HUDEP-2 (cell line): ENCODE results near the gene VPS9D1.
"Not testable (repeated sequence)": the region's sequence is repeated elsewhere in the genome, so short reads cannot be mapped to it uniquely, and the experiment has no call there.

Experiments used
- DNase-seq, 76 experiments: peaks; one replicate each; lab custom pipeline; 2025; ENCODE audit not compliant: unreplicated experiment in 76 of 76; lab: John Stamatoyannopoulos, UW

VPS9D1 gene

DNA sequence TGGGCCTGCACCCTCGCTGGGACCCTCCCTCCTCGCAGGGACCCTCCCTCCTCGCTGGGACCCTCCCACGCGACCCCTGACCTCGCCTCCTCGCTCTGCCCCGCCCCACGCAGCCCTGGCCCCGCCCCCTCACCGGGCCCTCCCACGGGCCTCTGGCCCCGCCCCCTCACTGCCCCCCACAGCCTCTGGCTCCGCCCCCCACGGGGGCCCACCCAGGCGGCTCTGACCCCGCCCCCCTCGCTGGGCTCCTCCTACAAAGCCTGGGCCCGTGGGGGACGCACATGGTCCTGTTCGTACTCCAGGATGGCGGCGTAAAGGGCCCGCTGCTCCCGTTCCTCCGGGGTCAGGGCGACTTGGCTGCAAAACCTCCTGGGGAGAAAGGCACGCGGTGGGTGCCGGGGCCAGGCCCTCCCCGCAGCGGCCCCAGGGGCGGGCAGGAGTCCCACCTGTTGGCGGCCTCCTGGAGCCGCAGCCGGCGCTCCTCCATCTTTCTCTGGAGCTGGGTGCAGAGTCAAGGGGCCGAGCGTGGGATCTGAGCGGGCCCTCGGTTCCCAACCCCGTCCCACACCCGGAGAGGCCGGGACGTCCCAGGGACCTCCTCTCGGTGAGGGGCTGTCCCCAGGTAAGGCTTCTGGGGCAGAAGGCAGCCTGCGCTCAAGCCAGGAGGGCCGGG, 9.0 kb downstream of the VPS9D1 start:
- DNase-seq = peak in 68 of 76 experiments; percentile 25 to 86 (median 66)

- DNase-seq = no peak
Measured at GRCh38 chr16:89710709-89711564, 9.8 kb downstream of the VPS9D1 start.

GRCh38 chr16:89709716-89710432, 10.8 kb downstream of the VPS9D1 start:
- peak in 4 of 76 experiments; percentile 10 to 39 (median 23) for DNase-seq

- no peak for DNase-seq
Measured at GRCh38 chr16:89709166-89709565, 11.5 kb downstream of the VPS9D1 start.

- peak in 46 of 76 experiments; percentile 10 to 65 (median 39) for DNase-seq
Measured at GRCh38 chr16:89708481-89708931, 12.2 kb downstream of the VPS9D1 start.

GRCh38 chr16:89707695-89708094, 13.0 kb downstream of the VPS9D1 start:
- DNase-seq = no peak

DNA sequence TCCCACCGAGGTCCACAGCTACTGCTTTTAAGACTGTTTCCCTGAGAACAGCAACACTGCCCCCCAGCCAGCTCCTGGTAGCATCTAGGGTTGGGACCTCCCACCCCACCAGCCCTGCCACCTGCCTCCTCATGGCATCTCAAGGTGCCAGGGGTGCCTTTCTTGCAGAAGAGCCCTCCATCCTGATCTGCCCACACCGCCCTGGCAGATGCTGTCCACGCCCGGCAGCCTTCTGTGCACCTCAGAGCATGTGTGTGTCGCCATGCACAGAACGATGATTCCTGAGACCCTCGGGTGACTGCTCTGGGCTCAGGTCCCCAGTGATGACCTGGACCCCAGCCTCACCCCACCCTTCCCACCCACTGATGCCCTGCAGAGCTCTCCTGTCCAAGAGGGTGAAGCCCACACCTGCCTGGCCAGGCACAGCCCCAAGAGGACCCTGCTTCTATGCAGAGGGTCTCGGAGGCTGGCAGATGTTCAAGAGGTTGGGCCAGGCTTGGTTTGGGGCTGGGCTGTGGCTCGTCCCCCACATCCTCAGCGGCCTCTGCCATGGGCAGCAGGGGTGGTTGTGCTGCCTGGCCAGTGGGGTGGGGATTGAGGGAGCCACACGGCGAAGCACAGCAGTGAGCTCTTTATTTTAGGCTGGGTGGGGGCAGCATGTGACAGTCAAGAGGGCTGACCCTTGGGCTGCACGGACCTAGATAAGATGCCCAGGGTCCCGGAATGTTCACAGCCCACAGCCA, 14.0 kb downstream of the VPS9D1 start:
- no peak for DNase-seq

DNA sequence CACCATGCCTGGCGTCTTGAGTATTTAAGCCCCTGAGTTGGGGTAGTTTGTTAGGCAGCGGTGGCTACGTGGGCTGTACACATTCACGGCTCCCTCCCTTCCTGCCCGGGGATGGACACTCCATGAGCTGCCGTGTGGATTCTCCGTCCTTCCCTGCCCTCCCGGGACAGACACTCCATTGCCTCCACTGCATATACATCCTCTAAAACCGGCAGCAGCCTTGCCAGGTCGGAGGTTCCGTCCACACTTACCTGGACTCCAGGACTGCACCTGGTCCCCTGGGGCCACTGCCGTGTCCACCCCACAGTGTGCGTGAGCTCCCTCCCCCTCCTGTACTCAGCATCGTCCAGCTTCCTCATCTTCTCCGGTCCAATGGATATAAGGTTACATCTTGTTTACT, 15.7 kb downstream of the VPS9D1 start:
- DNase-seq = no peak

DNA sequence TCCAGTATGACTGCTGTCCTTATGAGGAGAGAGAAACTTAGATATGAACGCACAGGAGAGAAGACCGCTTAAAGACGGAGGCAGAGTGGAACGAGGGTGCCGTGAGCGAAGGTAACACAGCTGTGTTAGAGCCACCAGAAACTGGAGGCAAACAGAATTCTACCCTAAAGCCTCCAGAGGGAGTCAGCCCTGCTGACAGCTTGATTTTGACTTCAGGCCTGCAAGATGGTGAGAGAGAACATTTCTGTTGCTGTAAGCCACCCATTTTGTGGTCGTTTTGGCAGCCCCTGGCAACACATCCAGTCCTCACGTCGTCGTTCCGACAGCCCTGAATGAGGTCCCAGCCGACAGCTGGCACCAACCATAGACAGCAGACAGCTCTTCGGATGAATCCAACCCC, 16.4 kb downstream of the VPS9D1 start:
- no peak for DNase-seq

GRCh38 chr16:89701425-89702406, 19.0 kb downstream of the VPS9D1 start, which contains the start of gene SPATA2L:
SPATA2L (minus strand) TSS chr16:89701705; CDS start chr16:89701232, 473 bp downstream.
- DNase-seq = peak in 73 of 76 experiments; percentile 64 to 99 (median 93)

DNA sequence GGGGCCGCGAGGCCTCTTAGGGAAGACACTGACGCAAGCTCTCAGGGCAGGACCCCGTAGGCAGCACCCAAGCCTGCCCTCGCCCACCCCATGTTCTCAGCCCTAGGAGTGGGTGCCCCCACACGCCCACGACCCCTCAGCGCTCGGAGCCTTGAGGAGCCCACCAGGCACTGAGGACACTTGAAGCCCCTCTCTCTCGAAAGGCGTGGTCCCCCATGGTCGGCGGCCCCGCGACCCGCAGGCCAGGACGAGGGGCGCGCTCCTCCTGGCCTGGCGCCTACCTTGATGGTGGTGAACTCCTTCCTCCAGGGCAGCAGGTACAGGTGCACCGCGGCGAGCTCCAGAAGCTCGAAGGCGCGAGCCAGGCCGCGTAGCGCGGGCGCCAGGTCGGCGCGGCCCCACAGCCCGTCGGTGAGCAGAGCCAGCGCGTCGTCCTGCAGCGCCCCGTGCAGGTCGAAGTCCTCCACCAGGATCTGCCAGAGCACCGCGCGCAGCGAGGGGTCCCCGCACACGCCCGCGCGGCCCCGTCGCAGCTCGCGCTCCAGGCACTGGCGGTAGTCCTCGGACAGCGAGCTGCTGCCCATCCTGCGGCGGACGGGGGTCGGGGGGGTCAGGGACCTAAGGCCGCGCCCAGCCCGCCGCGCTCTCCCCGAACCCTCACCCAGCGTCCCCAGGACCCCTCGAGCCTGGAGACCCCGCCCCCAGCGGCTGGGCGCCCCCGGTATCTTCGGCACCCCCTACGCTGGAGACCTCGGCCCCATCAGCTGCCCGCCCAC, 19.9 kb downstream of the VPS9D1 start:
- peak in 29 of 76 experiments; percentile 10 to 59 (median 29) for DNase-seq

- peak in 74 of 76 experiments; percentile 68 to 99 (median 95) for DNase-seq
Measured at GRCh38 chr16:89700100-89700648, 20.5 kb downstream of the VPS9D1 start.

DNA sequence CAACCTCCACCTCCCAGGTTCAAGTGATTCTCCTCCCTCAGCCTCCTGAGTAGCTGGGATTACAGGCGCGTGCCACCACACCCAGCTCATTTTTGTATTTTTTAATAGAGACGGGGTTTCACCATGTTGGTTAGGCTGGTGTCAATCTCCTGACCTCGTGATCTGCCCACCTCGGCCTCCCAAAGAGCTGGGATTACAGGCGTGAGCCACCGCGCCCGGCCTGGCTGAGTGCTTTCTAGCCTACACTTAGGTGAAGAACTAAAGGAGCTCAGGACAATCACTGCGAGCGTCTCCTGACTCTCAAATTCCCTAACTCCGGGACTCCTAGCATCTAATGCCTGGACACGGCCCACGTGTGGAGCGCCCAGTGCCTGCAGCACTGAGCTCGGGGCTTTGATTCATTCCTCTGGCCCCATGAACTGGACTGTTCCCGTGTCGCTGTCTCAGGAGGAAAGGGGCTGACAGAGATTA, 21.0 kb downstream of the VPS9D1 start:
- not testable (repeated sequence) for DNase-seq

DNA sequence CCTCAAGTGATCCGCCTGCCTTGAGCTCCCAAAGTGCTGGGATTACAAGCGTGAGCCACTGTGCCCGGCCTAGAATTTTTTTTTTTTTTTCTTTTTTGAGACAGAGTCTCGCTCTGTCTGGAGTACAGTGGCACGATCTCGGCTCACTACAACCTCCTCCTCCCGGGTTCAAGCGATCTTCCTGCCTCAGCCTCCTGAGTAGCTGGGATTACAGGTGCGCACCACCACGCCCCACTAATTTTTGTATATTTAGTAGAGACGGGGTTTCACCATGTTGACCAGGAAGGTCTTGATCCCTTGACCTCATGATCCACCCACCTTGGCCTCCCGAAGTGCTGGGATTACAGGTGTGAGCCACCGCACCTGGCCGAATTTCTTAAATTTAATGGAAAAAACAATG, 22.0 kb downstream of the VPS9D1 start:
- DNase-seq = not testable (repeated sequence)

DNA sequence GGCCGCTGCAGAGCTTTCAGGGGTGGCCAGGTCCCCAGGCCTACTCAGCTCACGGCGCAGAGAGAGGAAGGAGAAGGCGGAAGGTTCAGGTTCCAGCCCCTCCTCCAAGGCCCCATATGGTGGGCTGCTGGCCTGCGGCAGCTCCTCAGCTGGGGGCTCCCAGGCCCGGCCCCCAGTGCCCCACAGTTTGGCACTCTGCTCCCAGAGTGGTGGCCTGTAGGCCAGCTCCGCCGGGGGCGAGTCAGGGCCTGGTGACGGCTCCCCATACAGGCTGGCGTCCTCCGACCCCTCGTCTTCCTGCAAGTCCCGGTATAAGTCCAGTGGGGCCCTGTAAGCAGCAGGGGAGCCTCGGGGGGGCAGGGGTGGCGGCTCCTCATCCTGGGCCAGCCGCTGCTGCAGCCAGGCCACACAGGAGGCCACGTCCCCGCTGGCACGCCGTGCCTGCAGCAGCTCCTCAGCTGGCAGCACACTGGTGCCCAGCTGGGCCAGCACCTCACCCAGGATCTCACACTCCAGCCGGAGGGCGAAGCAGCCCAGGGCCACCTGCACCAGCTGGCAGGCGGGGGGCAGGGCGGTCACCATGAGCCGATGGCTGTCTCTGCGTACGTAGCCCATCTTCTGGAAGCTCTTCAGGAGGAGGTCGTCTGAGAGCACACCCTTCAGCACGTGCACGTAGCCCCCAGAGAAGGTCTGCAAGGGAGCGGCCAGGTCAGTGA, 22.9 kb downstream of the VPS9D1 start:
- no peak for DNase-seq

DNA sequence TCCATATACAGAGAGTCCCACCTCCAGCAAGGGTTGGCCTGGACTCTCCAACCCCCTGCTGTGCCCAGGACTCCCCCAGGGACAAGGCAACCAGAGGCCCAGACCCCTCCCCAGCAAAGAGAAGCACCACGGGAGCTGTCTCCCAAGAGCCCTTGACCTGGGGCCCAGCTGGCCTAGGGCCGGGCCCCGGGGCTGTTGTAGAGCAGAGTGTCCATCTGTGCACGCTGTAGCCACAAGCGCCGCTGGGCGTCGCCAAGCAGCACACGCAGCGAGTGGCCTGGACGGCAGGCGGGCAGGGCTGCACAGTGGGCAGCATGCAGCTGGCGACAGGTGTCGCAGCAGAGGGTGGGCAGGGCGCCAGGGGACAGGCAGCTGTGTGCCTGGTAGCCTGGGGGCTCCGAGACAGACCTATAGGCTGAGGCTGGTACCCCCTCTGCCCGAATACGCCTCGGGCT, 23.5 kb downstream of the VPS9D1 start:
- no peak for DNase-seq

DNA sequence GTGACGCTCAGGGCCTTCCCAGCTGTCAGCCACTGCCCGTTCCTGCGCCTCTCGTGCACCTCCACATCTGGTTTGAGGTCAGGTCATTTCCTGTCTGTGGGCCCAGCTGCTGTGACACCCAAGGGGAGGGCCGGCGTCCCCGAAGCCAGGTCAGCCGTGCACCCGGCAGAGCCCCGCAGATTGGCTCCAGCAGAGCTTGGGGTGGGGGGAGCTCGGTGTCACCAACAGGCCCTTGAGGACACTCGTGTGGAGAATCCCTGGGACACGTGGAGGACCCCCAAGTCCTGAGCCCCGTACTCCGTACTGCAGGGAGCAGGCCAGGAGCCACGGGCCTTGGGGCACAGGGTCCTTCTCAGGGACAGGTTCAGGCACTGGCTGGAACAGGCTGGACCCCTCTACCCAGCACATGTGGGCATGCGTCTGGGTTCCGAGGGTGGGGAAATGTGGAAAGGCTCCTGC, 24.0 kb downstream of the VPS9D1 start:
- DNase-seq = no peak
